Nephron (organoid): ENCODE measurements around the gene PLD1.
"Not testable (repeated sequence)": the region's sequence is repeated elsewhere in the genome, so short reads cannot be mapped to it uniquely, and the experiment has no call there.

Experiments
- H3K27ac Mint-ChIP-seq, 3 experiments: 2 replicates each; pipeline ENCODE4 v1.8.0; 2020; ENCODE audit warnings: mixed read lengths in 3 of 3, mild to moderate bottlenecking in 2 of 3, moderate library complexity in 1 of 3
- H3K27me3 Mint-ChIP-seq: 2 replicates; pipeline ENCODE4 v1.8.0; 2021; ENCODE audit warnings: low read depth, mild to moderate bottlenecking, moderate library complexity, mixed read lengths
- H3K36me3 Mint-ChIP-seq: 2 replicates; pipeline ENCODE4 v1.8.0; 2020; ENCODE audit warnings: low read depth, mixed read lengths
- H3K4me1 Mint-ChIP-seq: 2 replicates; pipeline ENCODE4 v1.8.0; 2020; ENCODE audit warnings: mixed read lengths
- H3K4me3 Mint-ChIP-seq, 3 experiments: 2 replicates each; pipeline ENCODE4 v1.8.0; 2020; ENCODE audit warnings: mild to moderate bottlenecking in 3 of 3, mixed read lengths in 3 of 3, moderate library complexity in 2 of 3
- H3K9me3 Mint-ChIP-seq: 2 replicates; pipeline ENCODE4 v1.8.0; 2020; ENCODE audit warnings: mixed read lengths
- CTCF ChIP-seq, 3 experiments: fragments of 200-600 bp; sonication (generic); IDR thresholded peaks; one replicate each; pipeline ENCODE4 v1.5.0; 2021; ENCODE audit warnings: antibody characterized with exemption in 3 of 3; ENCODE audit not compliant: unreplicated experiment in 3 of 3

Gene PLD1

GRCh38 chr3:171700157-171700556 is 110.1 kb downstream of the PLD1 start:
- TF ChIP-seq CTCF (IDR thresholded peaks at IDR 0.05; ENCODE audit: unreplicated experiment in 3 of 3) = no peak
- H3K36me3 Mint-ChIP-seq = peaks cover 40% of the 10 kb centered on the region
- H3K27me3 Mint-ChIP-seq = no peaks in the 10 kb centered on the region
- peaks cover 14% of the 10 kb centered on the region for H3K9me3 Mint-ChIP-seq
- H3K4me1 Mint-ChIP-seq = peaks cover 10% of the 10 kb centered on the region
- no peak overlapping the region for H3K27ac Mint-ChIP-seq
- H3K4me3 Mint-ChIP-seq = no peak overlapping the region

GRCh38 chr3:171699601-171700000 is 110.7 kb downstream of the PLD1 start:
- Mint-ChIP-seq H3K36me3 (peaks cover 34% of the 10 kb centered on the region), H3K4me1 (peaks cover 16% of the 10 kb centered on the region), H3K4me3 (no peak overlapping the region), H3K9me3 (peaks cover 10% of the 10 kb centered on the region), H3K27ac (no peak overlapping the region), H3K27me3 (no peaks in the 10 kb centered on the region)
- no peak for TF ChIP-seq CTCF (IDR thresholded peaks at IDR 0.05; ENCODE audit: unreplicated experiment in 3 of 3)

DNA sequence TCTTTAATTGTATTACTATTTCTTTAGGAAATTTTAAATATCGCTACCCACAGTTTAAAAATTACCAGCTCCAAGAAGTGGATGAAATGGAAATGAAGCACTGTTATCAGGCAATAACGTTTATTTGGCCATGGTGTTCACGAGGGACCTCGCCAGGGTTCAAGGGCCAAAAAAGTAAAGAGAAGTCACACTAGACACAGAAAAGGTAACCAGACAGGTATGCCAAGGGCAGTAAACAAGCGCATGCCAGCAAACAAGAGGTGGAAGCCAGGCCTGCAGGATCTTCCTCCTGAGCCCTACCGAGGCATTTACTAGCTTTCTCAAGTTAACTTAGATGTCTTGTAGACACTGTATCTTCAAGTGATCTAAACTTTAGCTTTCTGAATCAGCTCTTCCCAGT is 113.5 kb downstream of the PLD1 start:
- TF ChIP-seq CTCF (IDR thresholded peaks at IDR 0.05; ENCODE audit: unreplicated experiment in 3 of 3) = no peak
- H3K4me1 Mint-ChIP-seq = peaks cover 18% of the 10 kb centered on the region
- no peaks in the 10 kb centered on the region for H3K9me3 Mint-ChIP-seq
- peaks cover 20% of the 10 kb centered on the region for H3K36me3 Mint-ChIP-seq
- no peaks in the 10 kb centered on the region for H3K27me3 Mint-ChIP-seq
- H3K4me3 Mint-ChIP-seq = no peak overlapping the region
- no peak overlapping the region for H3K27ac Mint-ChIP-seq

GRCh38 chr3:171695426-171695825 is 114.9 kb downstream of the PLD1 start:
- Mint-ChIP-seq H3K36me3 (peaks cover 19% of the 10 kb centered on the region), H3K9me3 (no peaks in the 10 kb centered on the region), H3K4me3 (no peak overlapping the region), H3K27ac (peak overlapping the region in 2 of 3 experiments; percentile 73 to 88), H3K27me3 (no peaks in the 10 kb centered on the region), H3K4me1 (peaks cover 18% of the 10 kb centered on the region)
- no peak for TF ChIP-seq CTCF (IDR thresholded peaks at IDR 0.05; ENCODE audit: unreplicated experiment in 3 of 3)

- no peaks in the 10 kb centered on the region for H3K27me3 Mint-ChIP-seq
- no peaks in the 10 kb centered on the region for H3K9me3 Mint-ChIP-seq
- TF ChIP-seq CTCF (IDR thresholded peaks at IDR 0.05; ENCODE audit: unreplicated experiment in 3 of 3) = no peak
- H3K36me3 Mint-ChIP-seq = peaks cover 22% of the 10 kb centered on the region
- peaks cover 18% of the 10 kb centered on the region for H3K4me1 Mint-ChIP-seq
- peak overlapping the region in 1 of 3 experiments; percentile 88 for H3K27ac Mint-ChIP-seq
- H3K4me3 Mint-ChIP-seq = no peak overlapping the region
Measured at GRCh38 chr3:171694888-171695287, 115.4 kb downstream of the PLD1 start.

DNA sequence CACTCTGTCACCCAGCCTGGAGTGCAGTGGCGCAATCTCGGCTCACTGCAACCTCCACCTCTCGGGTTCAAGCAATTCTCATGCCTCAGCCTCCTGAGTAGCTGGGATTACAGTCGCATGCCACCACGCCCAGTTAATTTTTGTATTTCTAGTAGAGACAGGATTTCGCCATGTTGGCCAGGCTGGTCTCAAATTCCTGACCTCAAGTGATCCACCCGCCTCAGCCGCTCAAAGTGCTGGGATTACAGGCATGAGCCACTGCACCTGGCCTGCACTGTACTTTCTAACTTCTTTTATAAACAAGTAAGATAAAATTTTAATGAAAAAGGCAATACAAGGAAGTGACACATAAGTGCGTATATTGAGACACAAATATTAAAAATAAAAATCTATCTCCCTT is 117.7 kb downstream of the PLD1 start:
- peaks cover 29% of the 10 kb centered on the region for H3K4me1 Mint-ChIP-seq
- H3K9me3 Mint-ChIP-seq, H3K4me3 Mint-ChIP-seq, H3K27ac Mint-ChIP-seq, H3K27me3 Mint-ChIP-seq: not testable (repeated sequence)
- peaks cover 12% of the 10 kb centered on the region for H3K36me3 Mint-ChIP-seq
